Amniotic stem cell (primary cell): ENCODE data around the gene DUSP11.
"Not testable (repeated sequence)": the region's sequence is repeated elsewhere in the genome, so short reads cannot be mapped to it uniquely, and the experiment has no call there.

Source experiments
- DNase-seq: peaks from one replicate; lab custom pipeline; 2025; lab: John Stamatoyannopoulos, UW

The DUSP11 gene

DNA sequence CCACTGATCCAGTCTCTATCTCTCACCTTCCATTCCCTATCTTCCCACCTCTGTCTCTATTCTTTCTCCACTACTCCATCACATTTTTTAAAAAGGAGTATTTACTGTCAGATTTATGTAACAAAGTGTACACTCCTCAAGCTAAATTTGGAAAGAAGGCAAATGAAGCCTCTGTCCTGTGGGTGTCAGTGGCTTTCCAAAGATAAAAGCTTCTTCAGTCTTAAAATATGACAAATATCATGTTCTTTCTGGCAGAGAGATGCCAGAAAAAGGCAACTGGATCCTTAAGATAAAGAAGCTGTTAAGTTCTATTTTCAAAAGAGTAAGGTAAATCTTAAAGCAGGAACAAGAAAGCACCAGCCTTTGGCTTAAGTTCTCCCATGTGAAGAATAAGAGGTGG is 7.1 kb downstream of the DUSP11 start:
- no peak for DNase-seq

DNA sequence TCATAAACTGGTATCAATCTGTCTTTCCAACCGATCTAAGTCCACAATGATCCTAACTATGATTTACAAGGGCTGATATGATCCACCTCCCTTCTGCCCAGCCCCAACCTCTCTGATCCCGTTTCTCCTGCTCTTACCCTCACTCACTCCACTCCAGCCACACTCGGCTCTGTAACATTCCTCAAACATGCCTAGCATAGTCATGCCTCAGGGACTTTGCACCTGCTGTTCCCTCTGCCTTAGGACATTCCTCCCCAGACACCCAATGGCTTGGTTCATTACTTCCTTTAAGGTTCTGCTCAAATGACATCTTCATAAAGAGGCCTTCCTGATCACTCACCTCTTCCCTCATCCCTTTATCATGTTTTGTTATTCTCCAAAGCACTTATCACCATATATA is 9.2 kb downstream of the DUSP11 start:
- DNase-seq = no peak

DNA sequence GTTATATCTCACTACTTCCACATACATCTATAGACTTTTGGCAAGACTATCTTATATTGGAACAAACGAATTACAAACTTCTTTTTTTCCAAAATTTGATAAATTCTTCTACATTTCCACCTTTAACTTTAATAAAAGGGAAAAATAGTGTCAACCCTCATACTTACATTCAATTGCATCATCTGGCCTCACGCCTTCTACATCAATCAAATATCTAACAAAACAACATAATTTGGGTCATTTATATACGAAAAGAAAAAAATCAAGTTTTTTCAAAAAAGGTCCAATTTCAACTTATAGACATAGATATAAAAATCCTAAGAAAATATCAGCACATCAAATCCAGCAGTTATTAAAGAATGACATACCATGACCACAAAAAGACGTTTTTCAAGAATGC is 12.9 kb downstream of the DUSP11 start:
- no peak for DNase-seq

- DNase-seq = no peak
Observed at GRCh38 chr2:73766349-73766748, 13.6 kb downstream of the DUSP11 start.

DNA sequence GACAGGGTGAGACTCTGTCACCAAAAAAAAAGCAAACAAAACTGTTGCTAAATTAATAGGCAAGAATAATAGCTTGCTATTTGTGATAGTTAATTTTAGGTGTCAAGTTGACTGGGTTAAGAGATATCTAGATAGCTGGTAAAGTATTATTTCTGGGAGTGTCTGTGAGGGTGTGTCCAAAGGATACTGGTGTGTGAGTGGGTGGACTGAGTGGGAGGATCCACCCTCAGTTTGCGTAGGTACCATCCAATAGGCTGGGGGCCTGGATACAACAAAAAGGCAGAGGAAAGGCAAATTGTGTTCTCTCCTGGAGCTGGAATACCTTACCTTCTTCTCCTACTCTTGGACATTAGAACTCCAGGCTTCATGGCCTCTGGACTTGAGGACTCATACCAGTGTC is 15.0 kb downstream of the DUSP11 start:
- DNase-seq = no peak

DNA sequence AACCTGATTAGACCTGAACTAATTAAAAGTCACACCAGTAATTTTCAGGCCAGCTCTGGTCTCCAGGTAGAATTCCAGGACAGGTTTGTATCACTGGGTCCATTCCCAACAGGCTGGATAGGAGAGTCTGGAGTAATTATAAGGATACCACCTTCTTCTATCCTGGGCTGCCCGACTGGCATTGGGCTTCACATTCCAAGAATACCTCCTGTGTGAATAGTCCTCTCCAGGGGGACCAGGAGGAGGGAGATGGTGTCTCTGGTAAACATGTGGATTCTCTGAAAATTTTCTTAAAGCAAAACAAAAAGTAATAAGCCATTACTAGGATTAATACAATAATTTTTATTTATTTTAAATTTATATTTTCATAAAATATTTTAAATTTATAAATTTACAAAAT is 17.3 kb downstream of the DUSP11 start:
- DNase-seq = no peak

- no peak for DNase-seq
Observed at GRCh38 chr2:73759904-73760303, 20.0 kb downstream of the DUSP11 start.

DNA sequence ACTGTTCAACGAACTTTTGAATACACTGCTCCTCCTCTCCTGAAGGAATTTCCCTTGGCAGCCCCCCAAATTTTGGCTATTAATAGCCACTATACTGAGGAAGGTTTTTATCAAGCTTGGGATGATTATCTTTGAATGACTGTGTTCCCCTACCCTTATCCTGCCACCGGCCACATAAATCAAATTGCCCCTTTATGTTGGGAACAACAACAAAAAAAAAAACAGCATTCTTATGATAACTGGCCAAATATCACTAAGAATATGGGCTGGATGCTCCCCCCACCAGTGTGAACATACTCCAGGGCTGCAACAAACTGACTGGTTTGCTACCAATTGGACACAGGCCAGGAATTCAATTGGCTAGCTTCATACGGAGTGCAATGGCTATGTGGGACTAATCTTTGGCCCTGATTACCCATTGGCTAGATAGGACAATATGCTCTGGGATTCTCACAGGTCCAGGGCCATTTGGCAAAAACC is 20.6 kb downstream of the DUSP11 start:
- DNase-seq = no peak

DNA sequence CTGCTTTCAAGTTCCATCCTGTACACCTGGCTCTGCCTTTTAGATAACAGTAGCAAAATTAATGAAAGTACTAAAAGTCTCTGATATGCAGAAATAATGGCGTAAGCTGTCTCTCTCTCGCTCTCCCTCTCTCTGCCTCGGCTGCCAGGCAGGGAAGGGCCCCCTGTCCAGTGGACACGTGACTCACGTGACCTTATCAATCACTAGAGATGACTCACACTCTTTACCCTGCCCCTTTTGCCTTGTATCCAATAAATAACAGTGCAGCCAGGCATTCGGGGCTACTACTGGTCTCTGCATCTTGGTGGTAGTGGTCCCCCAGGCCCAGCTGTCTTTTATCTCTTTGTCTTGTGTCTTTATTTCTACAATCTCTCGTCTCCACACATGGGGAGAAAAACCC is 25.6 kb downstream of the DUSP11 start:
- not testable (repeated sequence) for DNase-seq

GRCh38 chr2:73749314-73749713 is 30.6 kb downstream of the DUSP11 start:
- DNase-seq = no peak

GRCh38 chr2:73746877-73747208 is 33.1 kb downstream of the DUSP11 start:
- no peak for DNase-seq

DNA sequence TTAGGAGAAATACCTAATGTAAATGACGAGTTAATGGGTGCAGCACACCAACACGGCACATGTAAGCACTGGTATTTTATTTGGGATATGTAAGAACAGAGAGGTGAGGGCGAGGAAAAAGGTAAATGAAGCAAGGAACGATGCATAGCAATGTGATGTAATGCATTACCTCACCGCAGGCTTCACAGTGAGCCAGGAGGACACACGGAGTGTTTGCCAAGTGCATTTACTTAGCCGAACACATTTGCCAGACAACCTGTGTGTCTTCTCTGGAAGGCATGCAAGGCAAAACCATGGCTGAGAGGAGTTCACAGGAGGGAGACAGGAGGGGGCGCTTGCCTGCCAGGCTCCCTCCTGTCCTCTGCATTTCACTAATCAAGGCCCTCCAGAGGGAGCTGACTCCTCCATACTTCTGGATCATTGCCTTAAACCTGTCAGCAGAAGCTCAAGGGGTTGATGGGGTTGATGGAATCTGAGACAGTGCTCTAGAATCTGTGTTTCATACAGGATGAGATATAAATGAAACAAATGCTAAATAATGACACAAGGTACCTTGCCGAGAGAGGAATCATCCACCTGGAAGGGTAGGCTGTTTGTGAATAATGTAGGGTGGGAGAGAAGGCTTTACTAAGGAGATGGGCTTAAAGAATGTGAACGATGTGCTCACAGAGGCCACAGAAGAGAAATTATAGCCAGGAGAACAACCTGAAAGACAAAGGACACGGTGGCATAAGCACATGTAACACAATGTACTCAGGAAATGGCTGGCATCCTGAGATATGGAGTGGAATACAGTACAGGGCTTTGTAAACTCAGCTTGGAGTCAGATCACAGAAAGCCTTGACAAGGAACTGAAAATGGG is 33.7 kb downstream of the DUSP11 start:
- no peak for DNase-seq

GRCh38 chr2:73740767-73741166 is 39.1 kb downstream of the DUSP11 start:
- no peak for DNase-seq

GRCh38 chr2:73739101-73739500 is 40.8 kb downstream of the DUSP11 start:
- DNase-seq = no peak

- peak; percentile 95 for DNase-seq
Observed at GRCh38 chr2:73736855-73737779, 42.8 kb downstream of the DUSP11 start, which contains the start of gene TPRKB. Gene TPRKB (minus strand): TSS chr2:73737345. CDS start chr2:73734569, 2,776 bp downstream.

- DNase-seq = no peak
Observed at GRCh38 chr2:73736378-73736777, 43.5 kb downstream of the DUSP11 start.

GRCh38 chr2:73730810-73731209 is 49.1 kb downstream of the DUSP11 start:
- no peak for DNase-seq

DNA sequence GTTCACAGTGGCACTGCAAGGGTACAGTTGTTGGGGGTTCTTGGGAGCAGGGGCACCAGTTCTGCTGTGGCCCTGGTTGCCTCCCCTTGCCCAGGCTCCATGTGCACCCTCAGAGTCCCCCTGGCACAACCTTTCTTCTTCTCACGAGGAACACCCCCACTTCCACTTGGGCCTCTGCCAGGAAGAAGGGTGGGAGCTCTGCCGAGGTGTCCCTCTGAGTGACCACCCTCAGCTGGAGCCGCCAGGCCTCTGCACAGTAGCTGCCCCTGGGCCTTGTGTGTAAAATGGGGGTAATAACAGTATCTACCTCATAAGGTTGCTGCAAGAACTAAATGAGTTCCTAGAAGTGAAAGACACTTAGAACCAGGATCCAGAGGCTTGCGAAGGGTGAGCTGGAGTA is 51.2 kb downstream of the DUSP11 start:
- DNase-seq = no peak

- no peak for DNase-seq
Observed at GRCh38 chr2:73728043-73728442, 51.9 kb downstream of the DUSP11 start.

- not testable (repeated sequence) for DNase-seq
Observed at GRCh38 chr2:73726657-73727056, 53.2 kb downstream of the DUSP11 start.

DNA sequence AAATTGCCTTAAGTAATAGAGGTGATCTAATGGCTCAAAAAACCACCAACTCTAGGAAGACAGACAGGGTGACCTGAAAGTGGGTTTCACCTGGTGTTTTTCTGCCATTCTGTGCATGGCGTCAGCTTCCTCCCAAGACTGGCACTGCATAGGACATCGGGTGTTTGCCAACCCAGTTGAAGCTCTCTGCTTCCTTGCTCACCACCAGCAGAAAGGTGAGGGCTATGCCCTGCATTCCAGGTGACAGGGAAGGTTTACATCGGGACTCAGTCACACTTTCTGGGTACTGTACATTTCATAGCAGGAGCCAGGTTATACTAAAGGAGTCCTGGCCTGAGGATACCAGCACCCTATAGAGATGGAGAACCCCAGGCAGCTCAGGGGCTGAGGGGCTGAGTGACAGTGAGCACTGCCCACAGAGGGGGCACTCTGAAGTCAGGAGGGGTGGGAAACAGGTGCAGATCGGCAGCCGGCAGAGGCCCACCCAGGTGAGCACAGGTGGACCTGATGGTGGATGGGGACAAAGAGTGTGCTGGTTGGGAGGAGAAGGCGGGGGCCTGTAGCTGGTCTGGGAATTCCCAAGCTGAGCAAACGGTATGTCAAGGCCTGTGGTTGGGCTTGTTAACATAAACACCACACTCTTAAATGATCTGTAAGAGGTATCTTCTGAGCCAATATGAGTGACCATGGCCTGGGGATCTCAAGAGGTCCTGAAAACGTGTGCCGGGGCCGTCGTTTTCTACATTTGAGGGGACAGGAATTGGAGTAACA is 60.9 kb downstream of the DUSP11 start:
- no peak for DNase-seq

GRCh38 chr2:73718421-73718820 is 61.5 kb downstream of the DUSP11 start:
- DNase-seq = no peak
